DMS153 treated with DMSO at 0.1 percent for 48 hours (cell line): ENCODE measurements around the gene SNX20.

ENCODE experiments used
- DNase-seq: peaks from one replicate; lab custom pipeline; 2025; ENCODE audit not compliant: unreplicated experiment; lab: John Stamatoyannopoulos, UW

Gene SNX20

GRCh38 chr16:50705436-50706110 lies 24.5 kb upstream of the SNX20 start:
- DNase-seq, result no peak

- DNase-seq, result no peak
These were observed 23.1 kb upstream of the SNX20 start for GRCh38 chr16:50704245-50704644.

GRCh38 chr16:50702725-50703124 lies 21.6 kb upstream of the SNX20 start:
- no peak for DNase-seq

GRCh38 chr16:50699326-50700159 lies 18.4 kb upstream of the SNX20 start:
- no peak for DNase-seq

GRCh38 chr16:50697881-50698767 lies 17.0 kb upstream of the SNX20 start:
- no peak for DNase-seq

GRCh38 chr16:50697421-50697715 lies 16.3 kb upstream of the SNX20 start:
- no peak for DNase-seq

GRCh38 chr16:50696575-50697420 lies 15.7 kb upstream of the SNX20 start:
- DNase-seq, result no peak

GRCh38 chr16:50696126-50696525 lies 15.0 kb upstream of the SNX20 start:
- DNase-seq, result no peak

GRCh38 chr16:50695017-50696000 lies 14.2 kb upstream of the SNX20 start:
- no peak for DNase-seq

- DNase-seq, result no peak
These were observed 13.1 kb upstream of the SNX20 start for GRCh38 chr16:50694206-50694605.

GRCh38 chr16:50692999-50693781 lies 12.1 kb upstream of the SNX20 start, which contains the start of gene NOD2:
NOD2 (plus strand) TSS chr16:50693606; CDS start chr16:50699496, 5,890 bp downstream.
- no peak for DNase-seq

GRCh38 chr16:50692644-50692998 lies 11.5 kb upstream of the SNX20 start:
- no peak for DNase-seq

GRCh38 chr16:50690177-50690576 lies 9.1 kb upstream of the SNX20 start:
- DNase-seq, result no peak

GRCh38 chr16:50688867-50689266 lies 7.8 kb upstream of the SNX20 start:
- DNase-seq, result no peak

- DNase-seq, result no peak
These were observed 7.0 kb upstream of the SNX20 start for GRCh38 chr16:50688083-50688482.

- no peak for DNase-seq
These were observed 4.5 kb upstream of the SNX20 start for GRCh38 chr16:50685462-50686063.

- DNase-seq, result no peak
These were observed 3.8 kb upstream of the SNX20 start for GRCh38 chr16:50684823-50685461.
